ENCODE data around the gene NUP85. TPM values are rescaled to one million over a fixed set of nuclear protein-coding genes. Genes with fewer than 3 reads are reported as not detected.

The NUP85 gene
- total RNA-seq, 2 experiments from 2014 or later = 135 TPM

DNA sequence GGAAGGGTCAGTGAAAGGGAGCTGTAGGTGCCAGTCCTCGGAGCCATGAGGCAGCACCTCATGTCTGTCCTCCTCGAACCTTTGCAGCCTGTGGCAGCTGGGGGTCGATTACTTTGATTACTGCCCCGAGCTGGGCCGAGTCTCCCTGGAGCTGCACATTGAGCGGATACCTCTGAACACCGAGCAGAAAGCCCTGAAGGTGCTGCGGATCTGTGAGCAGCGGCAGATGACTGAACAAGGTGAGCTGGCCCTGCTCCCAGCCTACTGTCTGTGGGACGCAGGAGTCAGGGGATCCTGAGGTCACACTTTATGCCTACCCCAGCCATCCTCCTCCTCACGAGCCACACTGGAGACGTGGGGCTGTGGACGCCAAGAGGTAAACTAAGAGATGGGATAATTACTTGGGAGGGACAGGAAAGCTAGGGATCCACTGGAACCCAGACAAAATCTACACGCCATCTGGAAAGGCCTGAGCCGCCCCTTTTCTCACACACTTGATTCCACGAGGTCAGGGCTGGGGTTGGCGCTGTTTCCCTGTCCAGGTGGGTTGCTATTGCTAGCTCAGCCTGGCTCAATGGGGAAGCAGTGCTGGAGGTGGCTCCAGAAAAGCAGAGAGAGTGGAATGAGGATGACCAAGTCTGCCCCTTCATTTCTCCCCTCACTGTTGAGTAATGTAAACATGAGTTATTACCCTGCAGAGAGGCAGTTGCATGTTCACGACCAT is 26.4 kb downstream of the NUP85 start:
- ChIA-PET POLR2A (interaction anchor here (0.6 kb wide), 1 partner anchor 530 kb away, joined by 3 read pairs; no protein-coding TSS in a partner anchor), CTCF (interaction anchor here (1.1 kb wide), 1 partner anchor 8 kb away, joined by 3 read pairs; no protein-coding TSS in a partner anchor)
- no peaks in the 10 kb centered on the region for H3K27me3 Mint-ChIP-seq (ENCODE audit: low read depth)
- H3K4me3 Mint-ChIP-seq = no peak overlapping the region
- no peaks in the 10 kb centered on the region for H3K9me3 Mint-ChIP-seq (ENCODE audit: insufficient read depth)
- peaks cover 59% of the 10 kb centered on the region for H3K36me3 Mint-ChIP-seq (ENCODE audit: low read depth)
- no peaks in the 10 kb centered on the region for H3K4me1 Mint-ChIP-seq (ENCODE audit: low read depth)
- no peak for DNase-seq
- no peak overlapping the region for H3K27ac Mint-ChIP-seq
- no peak for ATAC-seq

DNA sequence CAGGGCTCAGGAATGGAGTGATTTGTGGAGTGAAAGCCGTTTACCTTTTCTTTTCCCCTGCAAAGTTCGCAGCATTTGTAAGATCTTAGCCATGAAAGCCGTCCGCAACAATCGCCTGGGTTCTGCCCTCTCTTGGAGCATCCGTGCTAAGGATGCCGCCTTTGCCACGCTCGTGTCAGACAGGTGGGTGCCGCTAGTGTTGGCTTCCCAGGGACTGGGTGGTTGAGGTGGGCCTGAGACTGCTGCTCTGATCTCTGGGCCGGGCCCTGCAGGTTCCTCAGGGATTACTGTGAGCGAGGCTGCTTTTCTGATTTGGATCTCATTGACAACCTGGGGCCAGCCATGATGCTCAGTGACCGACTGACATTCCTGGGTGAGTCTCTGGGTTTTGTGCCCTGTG is 27.3 kb downstream of the NUP85 start:
- no peaks in the 10 kb centered on the region for H3K9me3 Mint-ChIP-seq (ENCODE audit: insufficient read depth)
- peaks cover 61% of the 10 kb centered on the region for H3K36me3 Mint-ChIP-seq (ENCODE audit: low read depth)
- H3K27me3 Mint-ChIP-seq (ENCODE audit: low read depth) = no peaks in the 10 kb centered on the region
- POLR2A ChIA-PET = no interaction called here
- no peak for ATAC-seq
- no peak overlapping the region for H3K4me3 Mint-ChIP-seq
- no peak for DNase-seq
- no peak overlapping the region for H3K27ac Mint-ChIP-seq
- CTCF ChIA-PET = no interaction called here
- H3K4me1 Mint-ChIP-seq (ENCODE audit: low read depth) = no peaks in the 10 kb centered on the region

- Mint-ChIP-seq H3K27ac (peak overlapping the region; percentile 34), H3K27me3 (ENCODE audit: low read depth) (no peaks in the 10 kb centered on the region), H3K36me3 (ENCODE audit: low read depth) (peaks cover 65% of the 10 kb centered on the region), H3K4me1 (ENCODE audit: low read depth) (peaks cover 10% of the 10 kb centered on the region), H3K9me3 (ENCODE audit: insufficient read depth) (no peaks in the 10 kb centered on the region), H3K4me3 (no peak overlapping the region)
- POLR2A ChIA-PET = interaction anchor here (0.5 to 1.2 kb wide), 3 partner anchors 10 to 34 kb away, joined by 3 read pairs; no protein-coding TSS in a partner anchor
- CTCF ChIA-PET = interaction anchor here (0.8 to 5.7 kb wide), 8 partner anchors 9 to 175 kb away, joined by 3 to 56 read pairs (median 4); no protein-coding TSS in a partner anchor
- DNase-seq (no peak), ATAC-seq (no peak)
Measured at GRCh38 chr17:75237100-75238014, 31.9 kb downstream of the NUP85 start.

GRCh38 chr17:75238020-75238580 is 32.6 kb downstream of the NUP85 start:
- H3K9me3 Mint-ChIP-seq (ENCODE audit: insufficient read depth) = no peaks in the 10 kb centered on the region
- ChIA-PET POLR2A (interaction anchor here (1.2 to 3.0 kb wide), 2 partner anchors 24 to 35 kb away, joined by 3 to 14 read pairs; partner anchors contain the start of genes GGA3 and MRPS7), CTCF (interaction anchor here (0.8 to 5.7 kb wide), 7 partner anchors 10 to 157 kb away, joined by 3 to 56 read pairs (median 3); partner anchors contain the start of gene MIF4GD)
- H3K27ac Mint-ChIP-seq = peak overlapping the region; percentile 34
- peaks cover 17% of the 10 kb centered on the region for H3K4me1 Mint-ChIP-seq (ENCODE audit: low read depth)
- DNase-seq (no peak), ATAC-seq (no peak)
- no peak overlapping the region for H3K4me3 Mint-ChIP-seq
- H3K36me3 Mint-ChIP-seq (ENCODE audit: low read depth) = peaks cover 64% of the 10 kb centered on the region
- H3K27me3 Mint-ChIP-seq (ENCODE audit: low read depth) = no peaks in the 10 kb centered on the region

DNA sequence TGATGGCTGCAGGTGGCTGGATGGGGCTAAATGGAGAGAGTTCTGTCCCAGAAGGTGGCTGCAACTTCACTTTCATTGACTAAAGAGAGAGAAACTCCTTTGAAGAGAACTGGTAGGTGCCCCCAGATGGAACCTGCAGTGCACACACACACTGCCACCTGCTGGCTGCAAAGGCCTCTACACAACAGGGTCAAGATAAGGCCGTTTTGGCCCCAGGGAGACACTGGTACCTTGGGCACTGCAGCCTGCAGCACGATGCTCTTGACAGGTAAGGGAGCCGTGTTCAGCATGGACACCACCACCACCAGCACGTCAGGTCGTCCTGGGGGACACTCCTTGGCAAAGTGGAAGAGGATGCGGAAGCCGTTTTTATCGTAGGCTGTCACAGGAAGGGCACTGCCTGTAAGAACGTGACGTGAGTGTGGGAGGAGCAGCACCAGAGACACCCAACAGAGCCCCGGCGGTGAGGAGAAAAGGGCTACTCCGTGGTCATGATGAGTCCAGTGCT is 33.3 kb downstream of the NUP85 start:
- peaks cover 69% of the 10 kb centered on the region for H3K36me3 Mint-ChIP-seq (ENCODE audit: low read depth)
- peak; percentile 76 for DNase-seq
- H3K9me3 Mint-ChIP-seq (ENCODE audit: insufficient read depth) = no peaks in the 10 kb centered on the region
- H3K27ac Mint-ChIP-seq = no peak overlapping the region
- no peak overlapping the region for H3K4me3 Mint-ChIP-seq
- ChIA-PET CTCF (interaction anchor here (0.6 to 5.7 kb wide), 14 partner anchors 9 to 174 kb away, joined by 3 to 56 read pairs (median 6); partner anchors contain the start of genes GGA3, MIF4GD and MRPS7), POLR2A (interaction anchor here (0.7 to 3.0 kb wide), 6 partner anchors 10 to 124 kb away, joined by 3 to 14 read pairs (median 4); partner anchors contain the start of genes GGA3, MIF4GD, MRPS7 and SLC25A19)
- no peaks in the 10 kb centered on the region for H3K27me3 Mint-ChIP-seq (ENCODE audit: low read depth)
- ATAC-seq = peak; percentile 86
- peaks cover 23% of the 10 kb centered on the region for H3K4me1 Mint-ChIP-seq (ENCODE audit: low read depth)

DNA sequence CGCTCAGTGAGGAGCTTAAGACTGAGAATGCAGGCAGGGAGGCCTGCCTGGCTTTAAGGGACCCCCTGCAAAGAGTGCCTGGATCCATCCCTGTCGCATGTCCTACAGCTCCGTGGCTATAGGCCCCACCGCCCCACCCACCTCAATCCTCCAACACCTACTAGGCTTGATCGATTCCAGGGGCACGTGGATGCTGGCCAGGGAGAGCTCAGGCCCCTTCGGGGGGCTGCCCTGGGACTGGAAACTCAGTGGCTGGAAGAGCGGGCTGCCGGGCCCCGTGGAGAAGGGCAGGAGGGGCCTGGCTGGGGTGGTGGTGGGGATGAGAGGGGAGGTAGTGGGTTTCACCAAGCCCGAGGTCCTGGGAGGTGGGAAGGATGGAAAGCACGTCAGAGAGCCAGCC is 33.7 kb downstream of the NUP85 start:
- ChIA-PET POLR2A (interaction anchor here (0.7 to 3.0 kb wide), 6 partner anchors 10 to 125 kb away, joined by 3 to 14 read pairs (median 4); partner anchors contain the start of genes GGA3, MIF4GD, MRPS7 and SLC25A19), CTCF (interaction anchor here (0.6 to 5.7 kb wide), 13 partner anchors 10 to 203 kb away, joined by 3 to 56 read pairs (median 4); partner anchors contain the start of genes GGA3, MIF4GD and MRPS7)
- Mint-ChIP-seq H3K9me3 (ENCODE audit: insufficient read depth) (no peaks in the 10 kb centered on the region), H3K27me3 (ENCODE audit: low read depth) (no peaks in the 10 kb centered on the region), H3K36me3 (ENCODE audit: low read depth) (peaks cover 71% of the 10 kb centered on the region), H3K27ac (no peak overlapping the region), H3K4me1 (ENCODE audit: low read depth) (peaks cover 28% of the 10 kb centered on the region), H3K4me3 (no peak overlapping the region)
- DNase-seq (no peak), ATAC-seq (no peak)

DNA sequence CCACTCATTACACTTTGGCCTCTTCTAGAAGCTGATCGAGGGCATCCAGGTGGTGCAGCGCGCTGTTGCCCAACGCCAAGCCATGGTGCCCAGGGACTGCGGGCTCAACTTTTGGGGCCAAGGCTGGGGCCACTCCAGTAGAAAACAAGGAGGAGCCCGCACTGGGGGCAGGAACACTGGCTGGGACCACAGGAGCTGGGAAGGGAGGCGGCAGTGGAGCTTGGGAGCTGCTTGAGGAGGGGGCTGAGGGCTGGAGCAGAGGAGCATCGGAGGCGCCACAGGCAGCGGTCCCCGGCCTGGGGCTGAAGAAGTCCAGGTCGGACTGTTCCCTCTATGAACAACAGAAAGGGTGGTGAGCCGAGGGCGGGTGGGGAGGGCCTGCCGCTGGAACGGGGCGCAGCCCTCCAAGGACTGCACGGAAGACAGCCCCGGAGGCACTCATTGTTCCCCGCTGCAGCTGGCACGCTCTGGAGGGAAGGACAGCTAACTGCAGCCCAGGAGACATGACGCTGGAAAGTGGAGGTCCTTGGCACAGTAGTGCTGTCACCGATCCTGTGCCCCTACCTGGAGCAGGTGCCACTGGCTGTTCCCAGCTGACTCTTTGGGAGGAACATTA is 34.4 kb downstream of the NUP85 start:
- H3K4me1 Mint-ChIP-seq (ENCODE audit: low read depth) = peaks cover 34% of the 10 kb centered on the region
- no peak for DNase-seq
- H3K36me3 Mint-ChIP-seq (ENCODE audit: low read depth) = peaks cover 70% of the 10 kb centered on the region
- CTCF ChIA-PET = interaction anchor here (0.6 to 5.7 kb wide), 21 partner anchors 8 to 202 kb away, joined by 3 to 56 read pairs (median 4); partner anchors contain the start of genes GGA3, MIF4GD and MRPS7
- POLR2A ChIA-PET = interaction anchor here (0.7 to 3.0 kb wide), 6 partner anchors 10 to 126 kb away, joined by 3 to 14 read pairs (median 4); partner anchors contain the start of genes GGA3, MIF4GD, MRPS7 and SLC25A19
- H3K9me3 Mint-ChIP-seq (ENCODE audit: insufficient read depth) = no peaks in the 10 kb centered on the region
- no peak for ATAC-seq
- H3K4me3 Mint-ChIP-seq = no peak overlapping the region
- no peaks in the 10 kb centered on the region for H3K27me3 Mint-ChIP-seq (ENCODE audit: low read depth)
- H3K27ac Mint-ChIP-seq = no peak overlapping the region

- no peak overlapping the region for H3K4me3 Mint-ChIP-seq
- no peak overlapping the region for H3K27ac Mint-ChIP-seq
- H3K9me3 Mint-ChIP-seq (ENCODE audit: insufficient read depth) = no peaks in the 10 kb centered on the region
- ATAC-seq (peak; percentile 61), DNase-seq (peak; percentile 47)
- ChIA-PET CTCF (interaction anchor here (0.6 to 5.7 kb wide), 18 partner anchors 9 to 172 kb away, joined by 3 to 56 read pairs (median 4); partner anchors contain the start of genes GGA3, MIF4GD and MRPS7), POLR2A (interaction anchor here (0.9 to 3.0 kb wide), 2 partner anchors 21 to 31 kb away, joined by 3 to 14 read pairs; partner anchors contain the start of genes GGA3 and MRPS7)
- peaks cover 64% of the 10 kb centered on the region for H3K36me3 Mint-ChIP-seq (ENCODE audit: low read depth)
- H3K4me1 Mint-ChIP-seq (ENCODE audit: low read depth) = peaks cover 39% of the 10 kb centered on the region
- no peaks in the 10 kb centered on the region for H3K27me3 Mint-ChIP-seq (ENCODE audit: low read depth)
Measured at GRCh38 chr17:75240394-75241142, 35.1 kb downstream of the NUP85 start.

- no peaks in the 10 kb centered on the region for H3K9me3 Mint-ChIP-seq (ENCODE audit: insufficient read depth)
- ChIA-PET POLR2A (interaction anchor here (3.0 kb wide), 1 partner anchor 21 kb away, joined by 14 read pairs; the partner anchor contains the start of genes GGA3 and MRPS7), CTCF (interaction anchor here (0.9 to 5.7 kb wide), 9 partner anchors 8 to 171 kb away, joined by 4 to 56 read pairs (median 13); partner anchors contain the start of genes GGA3, MIF4GD and MRPS7)
- H3K4me1 Mint-ChIP-seq (ENCODE audit: low read depth) = peaks cover 39% of the 10 kb centered on the region
- H3K27ac Mint-ChIP-seq = no peak overlapping the region
- ATAC-seq (no peak), DNase-seq (no peak)
- no peaks in the 10 kb centered on the region for H3K27me3 Mint-ChIP-seq (ENCODE audit: low read depth)
- no peak overlapping the region for H3K4me3 Mint-ChIP-seq
- peaks cover 65% of the 10 kb centered on the region for H3K36me3 Mint-ChIP-seq (ENCODE audit: low read depth)
Measured at GRCh38 chr17:75241143-75241430, 35.6 kb downstream of the NUP85 start.

DNA sequence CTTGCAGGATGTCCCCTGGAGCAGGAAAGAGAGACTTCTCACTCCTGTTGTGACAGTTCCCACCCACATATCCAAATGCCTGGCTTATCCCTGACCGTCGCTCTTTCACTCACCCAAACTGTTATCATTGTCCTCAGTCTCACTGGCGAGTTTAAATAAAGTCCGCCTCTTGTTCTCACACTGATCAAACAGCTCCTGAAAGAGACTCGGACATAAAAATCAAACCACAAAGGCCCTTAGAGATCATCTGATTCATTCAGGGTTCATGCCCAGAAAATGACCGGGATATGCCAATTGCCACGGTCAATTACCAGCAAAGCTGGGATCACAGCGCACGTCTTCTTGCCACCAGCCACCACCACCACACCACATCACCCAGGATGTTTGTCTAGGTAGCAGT is 36.0 kb downstream of the NUP85 start:
- H3K27me3 Mint-ChIP-seq (ENCODE audit: low read depth) = no peaks in the 10 kb centered on the region
- H3K4me3 Mint-ChIP-seq = no peak overlapping the region
- DNase-seq (no peak), ATAC-seq (no peak)
- no peaks in the 10 kb centered on the region for H3K9me3 Mint-ChIP-seq (ENCODE audit: insufficient read depth)
- H3K36me3 Mint-ChIP-seq (ENCODE audit: low read depth) = peaks cover 64% of the 10 kb centered on the region
- ChIA-PET POLR2A (no interaction called here), CTCF (interaction anchor here (1.0 to 5.7 kb wide), 7 partner anchors 8 to 280 kb away, joined by 4 to 56 read pairs (median 21); partner anchors contain the start of genes GGA3, MIF4GD and MRPS7)
- peak overlapping the region; percentile 86 for H3K27ac Mint-ChIP-seq
- H3K4me1 Mint-ChIP-seq (ENCODE audit: low read depth) = peaks cover 39% of the 10 kb centered on the region
